Muscle of back (tissue), 13 donors: ENCODE results near the gene NEMP2. TPM values are rescaled to one million over a fixed set of nuclear protein-coding genes. Genes with fewer than 3 reads are reported as not detected.
A peak's percentile ranks its signal among the peaks of the same experiment; 100 is the strongest.

Source experiments
- DNase-seq, 3 donors: peaks; one replicate each; pipeline versions ENCODE4 v3.0.0 to v3.0.0-alpha.2; 2013
- long read RNA-seq, 9 donors: transcript quantifications; one replicate each; lab custom pipeline, GENCODE V29; 2026
- polyA plus RNA-seq, 10 donors: library from polyadenylated mRNA; unstranded; fragments of 120-200 nt; gene quantifications; one replicate each; pipeline ENCODE4 v1.2.1, GENCODE V29; 2013; ENCODE audit not compliant: insufficient read length in 10 of 10

The NEMP2 gene
- polyA plus RNA-seq: 1 to 10 TPM; 4.6 to 9.6 (median 7.1) TPM
- long read RNA-seq, donor 1: 0 reads
- long read RNA-seq, donor 2, full-length matches to known transcripts: 1 of 1 reads
- long read RNA-seq, donor 2, partial matches to known transcripts: 0 of 1 reads
- long read RNA-seq, donor 2, other reads (novel, unspliced or antisense): 0 of 1 reads
- long read RNA-seq, donor 3: 0 reads
- long read RNA-seq, donor 4, full-length matches to known transcripts: 1 of 1 reads
- long read RNA-seq, donor 4, partial matches to known transcripts: 0 of 1 reads
- long read RNA-seq, donor 4, other reads (novel, unspliced or antisense): 0 of 1 reads
- long read RNA-seq, donor 5, full-length matches to known transcripts: 1 of 1 reads
- long read RNA-seq, donor 5, partial matches to known transcripts: 0 of 1 reads
- long read RNA-seq, donor 5, other reads (novel, unspliced or antisense): 0 of 1 reads
- long read RNA-seq, donor 6: 0 reads
- long read RNA-seq, donor 7, full-length matches to known transcripts: 2 of 2 reads
- long read RNA-seq, donor 7, partial matches to known transcripts: 0 of 2 reads
- long read RNA-seq, donor 7, other reads (novel, unspliced or antisense): 0 of 2 reads
- long read RNA-seq, donor 8: 0 reads
- long read RNA-seq, donor 9: 0 reads

GRCh38 chr2:190534310-190535120, at the start of gene NEMP2:
TSS of gene NEMP2 (minus strand) at chr2:190534722. CDS start at chr2:190534655, 67 bp downstream.
- DNase-seq: peak; percentile 77 to 96 (median 90)

GRCh38 chr2:190583507-190584337, 49.2 kb upstream of the NEMP2 start:
- DNase-seq: peak in 1 of 3 donors; percentile 30

GRCh38 chr2:190582736-190583506, 48.4 kb upstream of the NEMP2 start:
- peak in 1 of 3 donors; percentile 41 for DNase-seq

GRCh38 chr2:190582019-190582418, 47.5 kb upstream of the NEMP2 start:
- no peak for DNase-seq

- no peak for DNase-seq
Observed at GRCh38 chr2:190579915-190580846, 45.7 kb upstream of the NEMP2 start.

- DNase-seq: no peak
Observed at GRCh38 chr2:190579058-190579410, 44.5 kb upstream of the NEMP2 start.

GRCh38 chr2:190578158-190579057, 43.9 kb upstream of the NEMP2 start:
- DNase-seq: peak in 2 of 3 donors; percentile 36 to 65

GRCh38 chr2:190576573-190576972, 42.1 kb upstream of the NEMP2 start:
- DNase-seq: peak in 1 of 3 donors; percentile 26

GRCh38 chr2:190575263-190575662, 40.7 kb upstream of the NEMP2 start:
- DNase-seq: no peak

GRCh38 chr2:190574169-190574568, 39.6 kb upstream of the NEMP2 start:
- no peak for DNase-seq

GRCh38 chr2:190572246-190572645, 37.7 kb upstream of the NEMP2 start:
- no peak for DNase-seq

- DNase-seq: no peak
Observed at GRCh38 chr2:190571686-190572085, 37.2 kb upstream of the NEMP2 start.

- no peak for DNase-seq
Observed at GRCh38 chr2:190570871-190571270, 36.3 kb upstream of the NEMP2 start.

- DNase-seq: no peak
Observed at GRCh38 chr2:190569994-190570755, 35.7 kb upstream of the NEMP2 start.

GRCh38 chr2:190564838-190565237, 30.3 kb upstream of the NEMP2 start:
- no peak for DNase-seq

- no peak for DNase-seq
Observed at GRCh38 chr2:190563646-190564045, 29.1 kb upstream of the NEMP2 start.

- DNase-seq: no peak
Observed at GRCh38 chr2:190563109-190563508, 28.6 kb upstream of the NEMP2 start.

- DNase-seq: no peak
Observed at GRCh38 chr2:190562121-190562520, 27.6 kb upstream of the NEMP2 start.
